ENCODE results near the gene LINGO1. TPM values are rescaled to one million over a fixed set of nuclear protein-coding genes. Genes with fewer than 3 reads are reported as not detected.

Gene LINGO1
- polyA plus RNA-seq, 2 of the 4 experiments (the other 2 are of a cell fraction): 2.2 to 3.3 TPM

DNA sequence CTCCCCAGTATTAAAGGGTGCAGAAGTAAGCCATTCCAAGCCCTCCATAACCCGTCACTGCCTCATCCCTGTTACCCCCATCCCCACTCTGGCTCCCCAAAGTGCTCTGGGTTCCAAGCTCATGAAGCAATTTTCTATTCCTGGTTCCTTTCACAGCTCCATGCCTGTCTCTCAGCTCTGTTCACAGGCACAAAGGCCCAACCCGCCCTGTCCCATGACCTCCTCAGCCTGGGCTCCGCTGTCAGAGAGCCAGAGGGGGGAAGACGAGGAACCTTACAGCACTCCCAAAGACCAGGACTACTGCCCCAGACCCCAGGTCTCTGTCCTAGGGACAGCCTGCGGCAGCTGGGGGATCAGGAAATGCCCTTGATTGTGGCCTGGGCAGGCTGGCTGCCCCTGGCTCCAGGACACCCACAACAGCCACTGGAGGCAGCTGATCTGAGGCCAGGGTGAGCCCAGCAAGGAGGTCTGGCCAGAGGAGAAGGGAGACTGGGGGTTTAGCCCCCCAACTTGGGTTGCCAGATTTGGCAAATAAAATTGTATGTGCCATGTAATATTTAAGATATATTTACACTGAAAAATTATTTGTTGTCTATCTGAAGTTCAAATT, 43.2 kb upstream of the LINGO1 start:
- H3K4me2 ChIP-seq: no peak overlapping the region
- ChIA-PET POLR2A (no interaction called here), CTCF (interaction anchor here (1.0 to 1.7 kb wide), 2 partner anchors 29 to 42 kb away, joined by 4 to 5 read pairs; no protein-coding TSS in a partner anchor)
- no peak overlapping the region for H3K4me3 ChIP-seq
- TF ChIP-seq MAZ (IDR thresholded peaks at IDR 0.05; ENCODE audit: borderline replicate concordance, low read depth, low read length): no peak
- TF ChIP-seq RAD21 (conservative IDR thresholded peaks at IDR 0.05 in 1 of 2, IDR thresholded peaks at IDR 0.05 in 1 of 2): no peak
- TF ChIP-seq, protein P1, sequence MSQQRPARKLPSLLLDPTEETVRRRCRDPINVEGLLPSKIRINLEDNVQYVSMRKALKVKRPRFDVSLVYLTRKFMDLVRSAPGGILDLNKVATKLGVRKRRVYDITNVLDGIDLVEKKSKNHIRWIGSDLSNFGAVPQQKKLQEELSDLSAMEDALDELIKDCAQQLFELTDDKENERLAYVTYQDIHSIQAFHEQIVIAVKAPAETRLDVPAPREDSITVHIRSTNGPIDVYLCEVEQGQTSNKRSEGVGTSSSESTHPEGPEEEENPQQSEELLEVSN (IDR thresholded peaks at IDR 0.05; ENCODE audit: borderline replicate concordance, low read depth): no peak
- no peak for TF ChIP-seq ZNF302 (CRISPR knock-in tag; IDR thresholded peaks at IDR 0.05)
- TF ChIP-seq PHF8 (IDR thresholded peaks at IDR 0.05; ENCODE audit: borderline replicate concordance, low read depth): no peak
- no peak for TF ChIP-seq SMC3 (IDR thresholded peaks at IDR 0.05)
- TF ChIP-seq EP300 (IDR thresholded peaks at IDR 0.05): no peak
- no peak overlapping the region for H3K27ac ChIP-seq
- no peak for FAIRE-seq
- H3K9me3 ChIP-seq: no peaks in the 10 kb centered on the region
- H3K4me1 ChIP-seq: no peaks in the 10 kb centered on the region
- ATAC-seq: peak in 1 of 2 experiments; percentile 29; a peak in 1 of 6 replicates
- DNase-seq (ENCODE audit: low read depth in 1 of 2, low spot score in 1 of 2): no peak
- 53% methylated on average over 4 of the region's 5 CpGs for whole genome bisulfite sequencing (ENCODE audit: missing lambda C conversion rate)

DNA sequence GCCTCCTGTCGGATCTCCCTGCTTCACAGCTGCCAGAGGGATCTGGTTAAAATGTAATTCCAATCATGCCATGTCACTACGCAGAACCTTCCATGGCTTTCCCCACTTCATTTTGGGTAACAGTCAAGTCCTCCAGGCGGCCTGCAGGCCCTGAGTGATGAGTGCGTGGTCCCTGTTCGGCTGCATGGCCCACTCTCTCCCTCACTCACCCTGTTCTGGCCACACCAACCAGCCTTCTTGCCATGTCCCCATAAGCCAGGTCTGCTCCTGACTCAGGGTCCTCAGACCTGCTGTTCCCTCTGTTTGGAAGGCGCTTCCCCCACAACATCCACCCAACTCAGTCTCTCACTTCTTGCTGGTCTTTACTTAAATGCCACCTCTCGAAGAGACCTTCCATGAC, 41.6 kb upstream of the LINGO1 start:
- CTCF ChIA-PET: no interaction called here
- Histone ChIP-seq H3K27ac (no peak overlapping the region), H3K4me1 (no peaks in the 10 kb centered on the region), H3K4me2 (no peak overlapping the region), H3K9me3 (no peaks in the 10 kb centered on the region), H3K4me3 (no peak overlapping the region)
- ATAC-seq (no peak), DNase-seq (ENCODE audit: low read depth in 1 of 2, low spot score in 1 of 2) (no peak), FAIRE-seq (no peak)
- no peak for TF ChIP-seq TP53 (CRISPR knock-in tag; IDR thresholded peaks at IDR 0.05)
- TF ChIP-seq, protein P2, sequence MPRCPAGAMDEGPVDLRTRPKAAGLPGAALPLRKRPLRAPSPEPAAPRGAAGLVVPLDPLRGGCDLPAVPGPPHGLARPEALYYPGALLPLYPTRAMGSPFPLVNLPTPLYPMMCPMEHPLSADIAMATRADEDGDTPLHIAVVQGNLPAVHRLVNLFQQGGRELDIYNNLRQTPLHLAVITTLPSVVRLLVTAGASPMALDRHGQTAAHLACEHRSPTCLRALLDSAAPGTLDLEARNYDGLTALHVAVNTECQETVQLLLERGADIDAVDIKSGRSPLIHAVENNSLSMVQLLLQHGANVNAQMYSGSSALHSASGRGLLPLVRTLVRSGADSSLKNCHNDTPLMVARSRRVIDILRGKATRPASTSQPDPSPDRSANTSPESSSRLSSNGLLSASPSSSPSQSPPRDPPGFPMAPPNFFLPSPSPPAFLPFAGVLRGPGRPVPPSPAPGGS (IDR thresholded peaks at IDR 0.05): no peak
- TF ChIP-seq HOXB5 (CRISPR knock-in tag; IDR thresholded peaks at IDR 0.05): no peak
- TF ChIP-seq RCOR1 (IDR thresholded peaks at IDR 0.05; ENCODE audit: low read depth, low read length): no peak
- WGBS (ENCODE audit: missing lambda C conversion rate): 42% methylated on average over 7 of the region's 7 CpGs
- POLR2A ChIA-PET: no interaction called here

DNA sequence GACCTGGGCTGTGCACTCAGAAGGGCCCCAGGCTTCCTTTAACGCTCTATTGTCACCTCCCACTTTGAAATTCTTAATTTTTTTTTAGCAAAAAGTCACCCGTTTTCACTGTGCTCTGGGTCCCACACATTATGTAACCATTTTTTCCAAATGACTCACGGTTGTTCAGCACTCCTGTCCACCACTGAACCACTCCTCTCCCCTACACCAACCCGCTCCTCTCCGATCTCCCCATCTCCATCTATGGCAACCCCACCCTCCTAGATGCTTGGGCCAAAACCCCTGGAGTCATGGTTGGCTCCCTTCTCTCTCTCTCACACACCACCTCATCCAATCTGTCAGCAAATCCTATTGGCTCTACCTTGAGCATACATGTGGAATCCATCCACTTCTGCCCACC, 41.2 kb upstream of the LINGO1 start:
- DNase-seq (ENCODE audit: low read depth in 1 of 2, low spot score in 1 of 2) (no peak), ATAC-seq (no peak), FAIRE-seq (no peak)
- Histone ChIP-seq H3K27ac (no peak overlapping the region), H3K4me1 (no peaks in the 10 kb centered on the region), H3K4me3 (no peak overlapping the region), H3K9me3 (no peaks in the 10 kb centered on the region), H3K4me2 (no peak overlapping the region)
- TF ChIP-seq MAZ (IDR thresholded peaks at IDR 0.05; ENCODE audit: borderline replicate concordance, low read depth, low read length): no peak
- TF ChIP-seq, protein P3, sequence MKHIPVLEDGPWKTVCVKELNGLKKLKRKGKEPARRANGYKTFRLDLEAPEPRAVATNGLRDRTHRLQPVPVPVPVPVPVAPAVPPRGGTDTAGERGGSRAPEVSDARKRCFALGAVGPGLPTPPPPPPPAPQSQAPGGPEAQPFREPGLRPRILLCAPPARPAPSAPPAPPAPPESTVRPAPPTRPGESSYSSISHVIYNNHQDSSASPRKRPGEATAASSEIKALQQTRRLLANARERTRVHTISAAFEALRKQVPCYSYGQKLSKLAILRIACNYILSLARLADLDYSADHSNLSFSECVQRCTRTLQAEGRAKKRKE (CRISPR knock-in tag; IDR thresholded peaks at IDR 0.05; ENCODE audit: low read depth): no peak
- TF ChIP-seq RCOR1 (IDR thresholded peaks at IDR 0.05; ENCODE audit: low read depth, low read length): no peak
- TF ChIP-seq, protein P4, sequence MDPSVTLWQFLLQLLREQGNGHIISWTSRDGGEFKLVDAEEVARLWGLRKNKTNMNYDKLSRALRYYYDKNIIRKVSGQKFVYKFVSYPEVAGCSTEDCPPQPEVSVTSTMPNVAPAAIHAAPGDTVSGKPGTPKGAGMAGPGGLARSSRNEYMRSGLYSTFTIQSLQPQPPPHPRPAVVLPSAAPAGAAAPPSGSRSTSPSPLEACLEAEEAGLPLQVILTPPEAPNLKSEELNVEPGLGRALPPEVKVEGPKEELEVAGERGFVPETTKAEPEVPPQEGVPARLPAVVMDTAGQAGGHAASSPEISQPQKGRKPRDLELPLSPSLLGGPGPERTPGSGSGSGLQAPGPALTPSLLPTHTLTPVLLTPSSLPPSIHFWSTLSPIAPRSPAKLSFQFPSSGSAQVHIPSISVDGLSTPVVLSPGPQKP (IDR thresholded peaks at IDR 0.05; ENCODE audit: low read depth, low read length): no peak
- TF ChIP-seq, protein P5, sequence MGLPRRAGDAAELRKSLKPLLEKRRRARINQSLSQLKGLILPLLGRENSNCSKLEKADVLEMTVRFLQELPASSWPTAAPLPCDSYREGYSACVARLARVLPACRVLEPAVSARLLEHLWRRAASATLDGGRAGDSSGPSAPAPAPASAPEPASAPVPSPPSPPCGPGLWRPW (IDR thresholded peaks at IDR 0.05): no peak
- no peak for TF ChIP-seq MYC (IDR thresholded peaks at IDR 0.05; ENCODE audit: borderline replicate concordance, low read length)
- no peak for TF ChIP-seq RARB (CRISPR knock-in tag; IDR thresholded peaks at IDR 0.05)
- CTCF ChIA-PET: no interaction called here
- 31% methylated on average over 5 of the region's 5 CpGs for WGBS (ENCODE audit: missing lambda C conversion rate)
- POLR2A ChIA-PET: no interaction called here
